Fibroblast of lung (primary cell): ENCODE measurements around the gene DEK. TPM values are rescaled to one million over a fixed set of nuclear protein-coding genes. Genes with fewer than 3 reads are reported as not detected.
"Not testable (repeated sequence)": the region's sequence is repeated elsewhere in the genome, so short reads cannot be mapped to it uniquely, and the experiment has no call there.

Experiments used
- DNase-seq, 2 donors: peaks; one replicate each; pipeline versions ENCODE4 v3.0.0 to v3.0.0-alpha.2; 2010; ENCODE audit warnings: low read depth in 2 of 2
- H2AFZ ChIP-seq: 2 replicates; pipeline ENCODE4 v1.5.1; 2012; ENCODE audit warnings: low read length, control low read depth, inconsistent platforms
- H3K27ac ChIP-seq: 2 replicates; pipeline ENCODE4 v1.5.1; 2011; ENCODE audit warnings: low read length, control low read depth; ENCODE audit not compliant: insufficient read depth
- H3K27me3 ChIP-seq: 2 replicates; pipeline ENCODE4 v1.5.1; 2011; ENCODE audit warnings: mild to moderate bottlenecking, low read length; ENCODE audit not compliant: control insufficient read depth, insufficient read depth
- H3K36me3 ChIP-seq: 2 replicates; pipeline ENCODE4 v1.5.1; 2011; ENCODE audit warnings: low read length; ENCODE audit not compliant: control insufficient read depth, insufficient read depth
- H3K4me1 ChIP-seq: 2 replicates; pipeline ENCODE4 v1.5.1; 2011; ENCODE audit warnings: low read length; ENCODE audit not compliant: control insufficient read depth, insufficient read depth; ENCODE audit errors: extremely low read depth
- H3K4me2 ChIP-seq: 2 replicates; pipeline ENCODE4 v1.5.1; 2011; ENCODE audit warnings: low read length, control low read depth; ENCODE audit not compliant: insufficient read depth; ENCODE audit errors: extremely low read depth
- H3K4me3 ChIP-seq, 4 experiments: fragments of 200-600 bp in 1 of 4; sonication (generic) in 1 of 4; replicated peaks in 1 of 4; 2 replicates each; pipeline ENCODE4 v1.5.1; 2011 to 2016; ENCODE audit warnings: low read length in 4 of 4, low read depth in 3 of 4, mild to moderate bottlenecking in 3 of 4, control low read depth in 2 of 4, inconsistent platforms in 1 of 4, mixed read lengths in 1 of 4; ENCODE audit not compliant: insufficient read depth in 1 of 4; ENCODE audit errors: control extremely low read depth in 1 of 4
- H3K79me2 ChIP-seq: 2 replicates; pipeline ENCODE4 v1.5.1; 2012; ENCODE audit warnings: mild to moderate bottlenecking, low read length, inconsistent platforms; ENCODE audit not compliant: control insufficient read depth, insufficient read depth
- H3K9ac ChIP-seq: 2 replicates; pipeline ENCODE4 v1.5.1; 2011; ENCODE audit warnings: mild to moderate bottlenecking, low read length, control low read depth; ENCODE audit not compliant: insufficient read depth
- H3K9me3 ChIP-seq: 2 replicates; pipeline ENCODE4 v1.5.1; 2012; ENCODE audit warnings: low read depth, low read length; ENCODE audit not compliant: control insufficient read depth, insufficient read depth
- H4K20me1 ChIP-seq: 2 replicates; pipeline ENCODE4 v1.5.1; 2011; ENCODE audit warnings: low read length; ENCODE audit not compliant: control insufficient read depth, insufficient read depth; ENCODE audit errors: extremely low read depth
- CTCF ChIP-seq, 2 donors: IDR thresholded peaks in 1 of 2; conservative IDR thresholded peaks in 1 of 2; 1 replicate in 1 of 2; 2 replicates in 1 of 2; pipeline ENCODE4 v1.5.1; 2011 to 2012; ENCODE audit warnings: low read length in 2 of 2, control low read depth in 1 of 2, inconsistent platforms in 1 of 2, low read depth in 1 of 2, mild to moderate bottlenecking in 1 of 2
- EZH2 ChIP-seq: IDR thresholded peaks from 2 replicates; pipeline ENCODE4 v1.5.1; 2012; ENCODE audit warnings: low read length, control low read depth, mild to moderate bottlenecking; ENCODE audit errors: missing control alignments
- polyA plus RNA-seq, 2 donors: library from polyadenylated mRNA; depleted of rRNA in 1 of 2; stranded (reverse) in 1 of 2; unstranded in 1 of 2; fragments of >200 nt; gene quantifications; 2 replicates each; pipeline ENCODE4 v1.2.1, GENCODE V29; 2011 to 2012; ENCODE audit warnings: missing spikeins in 1 of 2
- total RNA-seq: library from RNA; depleted of rRNA; stranded (reverse); fragments of >200 nt; gene quantifications from 2 replicates; pipeline ENCODE4 v1.2.1, GENCODE V29; 2014

The DEK gene
- total and polyA plus RNA-seq, 2 donors (not counting 1 experiment from before 2014, with no cell fraction given) = 108 to 148 TPM

- Histone ChIP-seq H3K27me3 (no peaks in the 10 kb centered on the region), H4K20me1 (no peaks in the 10 kb centered on the region), H3K36me3 (peaks cover 7% of the 10 kb centered on the region), H3K79me2 (peaks cover 24% of the 10 kb centered on the region), H2AFZ (no peak overlapping the region), H3K27ac (no peak overlapping the region), H3K9me3 (no peaks in the 10 kb centered on the region), H3K9ac (no peak overlapping the region), H3K4me2 (no peak overlapping the region), H3K4me3 (no peak overlapping the region), H3K4me1 (no peaks in the 10 kb centered on the region)
- no peak for TF ChIP-seq EZH2
- TF ChIP-seq CTCF (conservative IDR thresholded peaks at IDR 0.05 in 1 of 2, IDR thresholded peaks at IDR 0.05 in 1 of 2; ENCODE audit: low read depth in 1 of 2, low read length in 2 of 2) = no peak
- no peak for DNase-seq
These were observed 29.8 kb downstream of the DEK start for GRCh38 chr6:18234564-18234963.

- not testable (repeated sequence) for H2AFZ ChIP-seq, DNase-seq, H3K27ac ChIP-seq, H3K9me3 ChIP-seq, H3K4me3 ChIP-seq, H3K27me3 ChIP-seq, H3K4me1 ChIP-seq, H3K9ac ChIP-seq, H3K36me3 ChIP-seq, H4K20me1 ChIP-seq, H3K4me2 ChIP-seq
- peaks cover 20% of the 10 kb centered on the region for H3K79me2 ChIP-seq
These were observed 30.6 kb downstream of the DEK start for GRCh38 chr6:18233770-18234169.

- not testable (repeated sequence) for DNase-seq, H3K27me3 ChIP-seq, H3K9me3 ChIP-seq, H3K4me1 ChIP-seq, H4K20me1 ChIP-seq, H3K4me3 ChIP-seq, H3K27ac ChIP-seq, H3K4me2 ChIP-seq, H2AFZ ChIP-seq, H3K36me3 ChIP-seq, H3K9ac ChIP-seq
- H3K79me2 ChIP-seq = peaks cover 21% of the 10 kb centered on the region
These were observed 32.5 kb downstream of the DEK start for GRCh38 chr6:18231856-18232255.

- H3K4me3 ChIP-seq, H2AFZ ChIP-seq, DNase-seq, H3K4me2 ChIP-seq, H4K20me1 ChIP-seq, H3K4me1 ChIP-seq, H3K27ac ChIP-seq, H3K9me3 ChIP-seq, H3K27me3 ChIP-seq, H3K36me3 ChIP-seq, H3K9ac ChIP-seq: not testable (repeated sequence)
- H3K79me2 ChIP-seq = peaks cover 14% of the 10 kb centered on the region
These were observed 35.7 kb downstream of the DEK start for GRCh38 chr6:18228590-18228989.

- H3K4me1 ChIP-seq, H3K27me3 ChIP-seq, H4K20me1 ChIP-seq, H2AFZ ChIP-seq, H3K9me3 ChIP-seq, H3K27ac ChIP-seq, H3K9ac ChIP-seq, H3K4me2 ChIP-seq, DNase-seq, H3K36me3 ChIP-seq, H3K4me3 ChIP-seq: not testable (repeated sequence)
- H3K79me2 ChIP-seq = peaks cover 12% of the 10 kb centered on the region
These were observed 37.2 kb downstream of the DEK start for GRCh38 chr6:18227166-18227565.

GRCh38 chr6:18226451-18227105, 37.8 kb downstream of the DEK start:
- H3K9me3 ChIP-seq, H3K27ac ChIP-seq, H3K4me3 ChIP-seq, H3K36me3 ChIP-seq, H3K27me3 ChIP-seq, H3K9ac ChIP-seq, H3K4me2 ChIP-seq, H3K4me1 ChIP-seq, H3K79me2 ChIP-seq, H2AFZ ChIP-seq, H4K20me1 ChIP-seq: not testable (repeated sequence)
- peak in 1 of 2 donors; percentile 91 for DNase-seq
